Right renal pelvis (tissue), 4 donors: ENCODE data around the gene PIGL. TPM values are rescaled to one million over a fixed set of nuclear protein-coding genes. Genes with fewer than 3 reads are reported as not detected.
A peak's percentile ranks its signal among the peaks of the same experiment; 100 is the strongest.

Experiments used
- DNase-seq, 4 donors: peaks; one replicate each; pipeline ENCODE4 v3.0.0-alpha.2; 2013; ENCODE audit warnings: low read depth in 4 of 4, low spot score in 3 of 4, missing footprints in 1 of 4
- polyA plus RNA-seq, 4 donors: library from polyadenylated mRNA; unstranded; fragments of 120-200 nt; gene quantifications; one replicate each; pipeline ENCODE4 v1.2.1, GENCODE V29; 2013; ENCODE audit not compliant: insufficient read length in 4 of 4

PIGL gene
- polyA plus RNA-seq, 4 donors, result 23.6 to 28.9 (median 26.0) TPM

DNA sequence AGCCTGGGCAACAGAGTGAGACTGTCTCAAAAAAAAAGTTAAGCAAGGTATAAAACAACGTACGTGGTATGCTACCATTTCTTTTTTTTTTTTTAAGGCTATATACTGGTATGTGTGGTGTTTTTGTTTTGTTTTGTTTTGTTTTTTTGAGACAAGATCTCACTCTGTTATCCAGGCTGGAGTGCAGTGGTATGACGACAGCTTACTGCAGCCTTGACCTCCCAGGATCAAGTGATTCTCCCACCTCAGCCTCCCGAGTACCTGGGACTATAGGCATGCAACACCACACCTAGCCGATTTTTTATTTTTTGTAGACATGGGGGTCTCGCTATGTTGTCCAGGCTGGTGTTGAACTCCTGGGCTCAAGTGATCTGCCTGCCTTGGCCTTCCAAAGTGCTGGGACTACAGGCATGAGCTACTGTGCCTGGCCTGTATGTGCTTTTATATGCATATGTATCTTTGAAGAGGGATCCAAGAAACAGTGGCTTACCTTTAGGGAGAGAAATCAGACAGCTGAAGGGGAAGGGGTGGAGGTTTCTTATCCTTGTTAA, 129.8 kb downstream of the PIGL start:
- no peak for DNase-seq

DNA sequence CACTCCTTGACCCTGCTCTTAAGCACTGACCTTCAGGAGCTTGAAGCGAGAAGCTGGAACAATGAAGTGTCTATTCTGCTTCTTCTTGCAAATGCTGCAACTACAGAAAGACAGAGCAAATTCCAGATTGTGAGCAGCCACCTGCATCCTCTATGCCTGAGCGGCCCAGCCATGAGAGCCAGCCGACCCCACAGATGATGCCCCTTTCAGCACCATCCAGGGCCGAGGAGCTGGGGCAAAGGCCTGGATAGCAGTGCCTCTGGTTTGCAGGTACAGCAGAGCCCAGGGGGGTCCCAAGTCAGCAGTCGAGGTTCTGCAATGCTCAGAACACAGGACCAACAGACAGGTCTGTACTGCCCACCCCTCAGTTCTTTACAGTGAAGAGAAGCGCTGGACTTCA, 131.6 kb downstream of the PIGL start:
- no peak for DNase-seq

DNA sequence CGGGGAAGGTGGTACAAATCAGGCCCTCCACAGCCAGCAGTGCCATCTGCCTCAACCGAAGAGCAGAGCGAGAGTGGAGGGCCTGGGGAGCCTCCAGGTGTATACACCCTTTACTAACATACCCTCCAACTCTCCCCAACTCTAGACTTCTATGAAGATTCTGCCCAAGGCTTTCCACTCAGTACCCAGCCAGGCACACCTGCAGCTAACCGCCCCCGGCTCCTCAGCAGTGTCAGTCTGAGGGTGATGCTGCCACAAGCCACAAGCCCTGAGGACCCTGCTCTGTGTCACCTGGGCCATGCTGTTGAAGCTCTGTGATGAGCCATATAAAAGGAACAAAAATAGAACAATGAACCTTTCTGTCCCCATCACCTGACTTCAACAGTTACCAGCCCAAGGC, 132.4 kb downstream of the PIGL start:
- no peak for DNase-seq

DNA sequence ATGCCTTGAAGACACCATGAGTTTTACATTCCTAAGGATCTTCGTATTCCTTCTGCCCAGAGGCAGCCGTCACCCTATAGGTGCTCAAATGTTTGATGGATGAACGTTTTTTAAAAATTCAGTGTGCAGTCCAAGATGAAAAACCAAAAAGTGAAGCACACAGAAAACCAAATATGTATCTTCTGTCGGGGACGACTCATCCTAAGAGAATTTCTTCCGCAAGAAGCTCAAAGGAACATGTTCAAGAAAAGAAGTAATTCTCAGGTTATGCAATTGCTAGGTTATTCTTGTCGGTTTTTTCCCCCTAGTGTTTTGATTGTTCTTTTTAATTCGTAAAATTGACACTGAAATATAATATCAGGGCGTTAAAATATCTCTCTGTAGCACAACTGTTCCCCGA, 134.8 kb downstream of the PIGL start:
- DNase-seq, result no peak

DNA sequence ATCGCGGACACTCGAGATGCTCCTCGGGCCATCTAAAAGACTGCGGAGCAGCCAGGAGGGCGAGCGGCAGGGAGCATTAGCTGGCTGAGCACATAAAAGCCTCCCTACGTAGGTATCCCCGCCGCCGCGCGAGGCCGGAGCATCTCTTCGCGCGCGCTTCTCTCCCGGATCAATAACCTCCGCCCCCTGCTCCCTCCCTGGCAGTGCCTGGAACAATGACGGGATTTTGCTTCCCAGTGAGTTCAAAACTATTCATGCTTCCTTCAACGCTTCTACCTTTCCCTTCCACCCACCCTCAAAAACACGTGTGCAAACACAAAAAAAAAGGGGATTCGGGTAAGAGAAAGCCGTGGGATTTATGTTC, 135.3 kb downstream of the PIGL start:
- peak in 3 of 4 donors; percentile 17 to 23 (median 18) for DNase-seq

DNA sequence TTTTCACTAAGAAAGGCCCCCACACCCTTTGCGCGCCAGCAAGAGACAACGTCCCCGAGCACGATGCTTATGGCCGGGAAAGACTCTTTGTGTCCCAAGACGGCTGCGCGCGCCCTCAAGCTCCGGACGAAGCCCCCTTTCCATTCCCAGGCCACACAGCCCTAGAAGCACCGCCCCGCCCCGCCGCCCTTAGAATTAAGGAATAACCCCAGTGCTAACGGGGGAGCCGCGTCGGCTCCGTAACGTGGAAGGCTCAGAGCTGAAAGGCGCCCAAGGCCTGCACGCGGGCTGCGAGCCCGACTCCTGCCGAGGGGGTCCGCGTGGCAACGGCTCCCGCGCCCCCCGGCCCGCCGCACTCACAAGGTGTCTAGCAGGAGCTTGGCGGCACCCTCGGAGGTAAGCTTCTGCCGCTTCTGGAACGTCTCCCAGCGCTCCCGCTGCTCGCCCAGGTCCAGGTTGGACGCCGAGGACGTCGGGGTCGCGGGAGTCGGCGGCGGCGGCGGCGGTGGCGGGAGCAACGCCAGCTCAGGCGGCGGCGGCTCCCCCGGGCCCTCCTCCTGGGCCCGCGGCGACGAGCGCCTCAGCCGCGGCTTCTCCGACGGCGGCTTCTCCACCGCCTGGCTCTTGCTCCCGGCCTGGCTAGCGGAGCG, 135.8 kb downstream of the PIGL start:
- peak; percentile 4 to 50 (median 30) for DNase-seq

DNA sequence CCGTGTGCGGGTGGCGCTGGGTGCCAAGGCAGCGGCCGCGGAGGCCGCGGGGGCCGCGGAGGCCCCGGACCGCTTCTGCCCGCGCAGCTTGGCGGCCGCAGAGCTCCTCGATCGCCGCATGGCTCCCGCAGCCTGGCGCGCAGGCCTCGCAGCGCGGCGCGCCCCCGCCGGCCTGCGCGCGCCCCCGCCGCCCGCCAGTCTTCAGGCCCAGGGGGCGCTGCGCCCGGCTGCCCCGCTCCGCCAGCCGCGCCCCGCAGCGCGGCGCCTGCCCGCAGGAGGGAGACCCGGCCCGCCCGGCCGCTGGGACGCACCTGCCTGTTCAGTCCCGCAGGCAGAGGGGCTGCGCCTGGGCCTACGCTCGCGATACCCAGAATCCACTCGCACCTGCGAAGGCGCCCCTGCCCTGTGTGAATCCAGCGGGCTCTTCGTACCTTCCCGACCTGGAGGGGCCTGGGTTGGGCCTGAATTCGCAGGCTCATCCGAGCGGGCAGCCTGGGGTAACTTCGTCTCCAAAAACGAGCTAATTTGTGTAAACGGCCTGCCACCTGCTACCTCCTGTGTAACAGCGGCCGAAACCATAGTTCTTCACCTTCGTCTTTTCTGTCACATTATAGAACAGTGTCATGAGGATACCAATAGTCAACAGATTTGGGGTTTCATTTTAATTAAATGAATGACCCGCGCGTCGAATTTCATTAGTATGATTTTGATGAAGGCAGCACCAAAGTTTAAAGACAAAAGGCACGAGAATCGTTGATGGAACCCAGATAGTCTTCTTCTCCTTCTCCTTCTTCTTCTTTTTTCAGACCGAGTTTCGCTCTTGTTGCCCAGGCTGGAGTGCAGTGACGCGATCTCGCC, 136.5 kb downstream of the PIGL start, which contains the start of gene CENPV:
TSS of gene CENPV (minus strand) at position 153 of the 858 bp plus-strand sequence. CDS start at position 120, 33 bp downstream.
- peak; percentile 20 to 39 (median 27) for DNase-seq

DNA sequence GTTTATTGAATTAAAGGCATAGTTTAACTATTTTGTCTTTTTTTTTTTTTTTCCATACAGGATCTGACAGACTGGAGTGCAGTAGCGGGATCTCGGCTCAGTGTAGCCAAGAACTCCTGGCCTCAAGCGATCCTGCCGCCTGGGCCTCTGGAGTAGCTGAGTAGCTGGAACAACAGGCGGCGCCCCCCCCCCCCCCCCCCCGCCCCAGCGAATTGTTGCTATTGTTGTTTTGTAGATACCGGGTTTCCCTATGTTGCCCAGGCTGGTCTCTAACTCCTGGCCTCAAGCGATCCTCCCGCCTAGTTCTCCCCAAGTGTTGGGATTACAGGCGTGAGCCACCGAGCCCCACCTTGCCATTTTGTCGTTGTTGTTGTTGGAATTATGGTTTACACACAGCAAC, 137.6 kb downstream of the PIGL start:
- DNase-seq, result no peak

DNA sequence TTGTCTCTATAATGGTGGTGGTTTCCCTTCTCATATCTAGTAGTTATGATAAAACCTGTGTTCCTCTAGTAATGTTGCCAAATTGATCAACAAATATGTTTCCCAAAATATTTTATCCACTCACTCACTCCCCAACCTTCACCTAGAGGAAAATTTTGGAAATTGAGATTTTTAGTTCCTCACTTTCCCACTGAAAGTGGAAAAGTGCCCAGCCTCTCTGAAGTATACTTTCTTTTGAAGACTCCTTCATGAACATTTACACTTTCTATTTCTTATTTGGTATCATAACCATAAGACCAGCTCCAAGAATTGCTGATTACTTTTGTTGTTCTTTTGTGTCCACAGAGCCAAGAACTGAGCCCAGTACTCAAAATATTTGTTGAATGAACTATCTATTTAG, 141.4 kb downstream of the PIGL start:
- no peak for DNase-seq

DNA sequence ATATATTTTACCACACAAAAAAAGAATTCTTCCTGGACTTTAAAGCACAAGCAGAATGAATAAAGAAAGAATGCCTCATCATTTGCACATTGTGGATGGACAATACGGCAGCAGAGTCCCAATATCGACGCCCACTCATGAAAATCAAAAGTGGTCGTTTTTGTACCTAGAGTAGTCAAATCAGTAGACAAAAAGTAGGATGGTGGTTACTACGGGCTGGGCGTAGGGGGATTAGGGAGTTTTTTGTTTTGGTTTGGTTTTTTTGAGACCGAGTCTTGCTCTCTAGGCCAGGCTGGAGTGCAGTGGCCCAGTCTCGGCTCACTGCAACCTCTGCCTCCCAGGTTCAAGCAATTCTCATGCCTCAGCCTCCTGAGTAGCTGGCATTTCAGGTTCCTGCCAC, 144.9 kb downstream of the PIGL start:
- no peak for DNase-seq

DNA sequence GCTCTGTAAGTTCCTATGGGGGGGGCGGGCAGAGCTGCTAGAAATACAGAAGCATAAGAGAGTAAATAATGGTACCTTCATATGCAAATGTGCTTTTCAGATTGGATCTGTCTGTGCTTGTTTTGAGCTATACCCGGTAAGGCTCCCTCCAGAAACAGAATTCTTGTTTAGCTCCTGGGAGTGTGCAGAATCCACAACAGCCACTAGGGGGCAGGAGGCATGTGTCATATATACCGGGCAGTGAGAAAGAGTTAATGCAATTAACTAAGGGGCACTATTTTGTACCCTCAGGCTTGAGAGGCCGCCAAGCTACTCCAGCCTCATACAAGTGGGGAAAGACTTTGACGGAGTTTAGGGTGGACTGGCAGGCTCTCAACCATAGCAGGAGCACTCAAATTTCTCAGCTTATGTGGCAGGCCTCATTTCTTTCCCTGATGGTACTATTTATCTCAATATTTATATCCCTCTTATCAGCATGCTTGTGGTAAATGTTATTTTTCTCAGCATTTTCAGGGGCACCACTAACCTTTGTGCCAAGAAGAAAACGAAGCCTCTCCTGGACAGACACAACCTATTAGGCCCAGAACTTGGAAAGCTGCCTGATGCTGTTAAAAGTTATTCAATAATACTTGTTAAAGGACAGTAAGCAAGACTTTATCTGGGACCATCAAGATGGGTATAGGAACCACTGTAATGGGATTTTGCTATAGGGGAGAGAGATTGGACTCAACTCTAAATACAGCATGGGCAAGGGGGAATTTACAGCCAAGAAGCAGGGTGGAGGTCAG, 146.9 kb downstream of the PIGL start:
- DNase-seq, result peak; percentile 40 to 61 (median 48)

DNA sequence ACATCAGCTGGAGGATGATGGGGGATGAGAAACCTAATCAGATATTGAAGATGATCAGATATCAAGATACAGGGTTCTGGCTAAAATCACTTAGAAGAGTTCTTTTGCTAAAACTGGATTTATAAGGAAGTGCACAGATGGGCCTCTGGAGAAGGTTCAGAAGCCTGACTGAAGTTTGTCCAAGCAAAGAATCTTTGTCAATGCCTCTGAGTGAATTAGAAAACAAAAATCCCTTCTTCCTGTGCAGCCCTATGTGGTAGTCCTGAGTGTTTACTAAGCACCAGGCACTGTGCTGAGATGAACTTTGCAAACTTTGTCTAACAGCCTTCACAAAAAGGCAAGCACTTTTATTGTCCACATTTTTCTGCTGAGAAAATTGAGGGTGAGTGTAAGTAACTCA, 147.6 kb downstream of the PIGL start:
- DNase-seq, result no peak

DNA sequence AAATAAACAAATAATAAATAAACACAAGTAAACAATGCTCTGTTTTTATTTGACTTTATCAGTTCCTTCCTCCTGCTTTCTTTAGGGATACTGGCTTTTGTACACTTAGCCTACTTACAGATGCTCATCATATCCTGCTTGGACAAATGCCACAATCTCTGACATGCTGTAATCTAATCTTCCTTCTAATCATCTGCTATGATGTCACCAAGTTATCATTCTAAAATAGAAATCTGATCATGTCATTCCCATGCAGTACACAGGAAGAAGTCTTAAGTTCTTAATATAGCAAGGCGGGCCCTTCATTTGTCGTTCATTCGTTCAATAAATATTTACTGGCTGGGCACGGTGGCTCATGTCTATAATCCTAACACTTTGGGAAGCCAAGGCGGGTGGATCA, 154.7 kb downstream of the PIGL start:
- DNase-seq, result no peak

DNA sequence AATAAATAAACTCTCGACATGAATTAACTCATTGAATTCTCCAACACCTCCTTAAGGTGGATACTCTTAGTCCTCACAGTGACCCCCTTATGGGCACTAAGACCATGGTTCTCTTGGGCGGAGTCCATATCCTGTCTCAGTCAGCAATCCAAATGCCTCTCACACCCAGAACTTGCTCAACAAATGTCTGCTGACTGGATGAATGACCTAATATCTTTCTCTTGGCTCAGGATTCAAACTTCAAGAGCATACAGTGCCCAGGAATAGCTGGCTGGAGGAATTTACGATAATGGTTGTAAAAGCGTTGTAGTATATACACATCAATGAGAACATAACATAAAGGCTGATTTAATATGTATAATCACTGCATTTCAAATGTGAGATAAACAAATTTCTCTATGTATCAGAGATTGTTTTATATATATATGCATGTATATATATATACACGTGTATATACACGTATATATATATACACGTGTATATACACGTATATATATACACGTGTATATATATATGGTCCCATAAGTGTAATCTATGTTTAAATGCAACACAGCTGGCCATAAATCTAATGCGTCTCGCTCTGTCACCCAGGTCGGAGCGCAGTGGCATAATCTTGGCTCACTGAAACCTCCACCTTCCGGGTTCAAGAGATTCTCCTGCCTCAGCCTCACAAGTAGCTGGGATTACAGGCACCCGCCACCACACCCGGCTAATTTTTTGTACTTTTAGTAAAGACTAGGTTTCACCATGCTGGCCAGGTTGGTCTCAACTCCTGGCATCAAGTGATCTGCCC, 157.3 kb downstream of the PIGL start:
- no peak for DNase-seq

Other genes with a start within 250 kb of the PIGL start
- 10 to 100 TPM; 40.6 to 62.6 (median 47.6) TPM for gene ZSWIM7, start 217.5 kb upstream of the PIGL start, polyA plus RNA-seq
- gene TTC19, start 217.4 kb upstream of the PIGL start, polyA plus RNA-seq, result 10 to 100 TPM; 58.4 to 62.8 (median 60.5) TPM
- 100 to 1,000 TPM in 3 of 4 donors, 10 to 100 TPM in 1; 94.2 to 111 (median 108) TPM for gene NCOR1, start 1.7 kb upstream of the PIGL start, polyA plus RNA-seq
- 10 to 100 TPM; 63.2 to 81.7 (median 76.4) TPM for gene CENPV, start 136.3 kb downstream of the PIGL start, polyA plus RNA-seq
- gene UBB, start 163.9 kb downstream of the PIGL start, polyA plus RNA-seq, result 1,000 to 10,000 TPM; 1,918 to 2,243 (median 2,152) TPM
- gene TRPV2, start 198.4 kb downstream of the PIGL start, polyA plus RNA-seq, result 1 to 10 TPM; 2.3 to 3.6 (median 3.4) TPM